Loucy (cell line): Measurements from ENCODE around the gene MAPT.

Experiments used
- CTCF ChIP-seq: fragments of 200-600 bp; sonication (generic); conservative IDR thresholded peaks from 2 replicates; pipeline ENCODE4 v1.5.1; 2014; ENCODE audit warnings: mild to moderate bottlenecking, antibody characterized with exemption, low read length
- EZH2phosphoT487 ChIP-seq: fragments of 200-600 bp; IDR thresholded peaks from 2 replicates; pipeline ENCODE4 v1.6.1; 2018; ENCODE audit warnings: antibody characterized with exemption, mild to moderate bottlenecking, moderate library complexity, borderline replicate concordance

- TF ChIP-seq CTCF (no peak), EZH2phosphoT487 (no peak)
Measured at GRCh38 chr17:45902892-45903346, 8.6 kb downstream of the MAPT start.
